ENCODE results near the gene DLG4. TPM values are rescaled to one million over a fixed set of nuclear protein-coding genes. Genes with fewer than 3 reads are reported as not detected.
A peak's percentile ranks its signal among the peaks of the same experiment; 100 is the strongest.
"Not testable (repeated sequence)": the region's sequence is repeated elsewhere in the genome, so short reads cannot be mapped to it uniquely, and the experiment has no call there.

Gene DLG4
- total RNA-seq, 1 donor from 2014 or later, result 7.8 TPM

GRCh38 chr17:7191069-7191468 lies 28.6 kb downstream of the DLG4 start:
- no peak for DNase-seq (ENCODE audit: low read depth)

GRCh38 chr17:7190276-7190917 lies 29.2 kb downstream of the DLG4 start:
- no peak overlapping the region for H3K4me3 ChIP-seq (ENCODE audit: low read depth, low read length)
- TF ChIP-seq CTCF (conservative IDR thresholded peaks at IDR 0.05; ENCODE audit: low read depth, low read length), result no peak
- no peak for DNase-seq (ENCODE audit: low read depth)

More at GRCh38 chr17:7191069-7191468, 28.6 kb downstream of the DLG4 start:
- H3K4me3 ChIP-seq (ENCODE audit: low read depth, low read length), result no peak overlapping the region
- no peak for TF ChIP-seq CTCF (conservative IDR thresholded peaks at IDR 0.05; ENCODE audit: low read depth, low read length)

- DNase-seq (ENCODE audit: low read depth), result no peak
- no peak overlapping the region for H3K4me3 ChIP-seq (ENCODE audit: low read depth, low read length)
- peak; percentile 39 for TF ChIP-seq CTCF (conservative IDR thresholded peaks at IDR 0.05; ENCODE audit: low read depth, low read length)
Observed at GRCh38 chr17:7186241-7186640, 33.4 kb downstream of the DLG4 start.

- no peak for DNase-seq (ENCODE audit: low read depth)
- TF ChIP-seq CTCF (conservative IDR thresholded peaks at IDR 0.05; ENCODE audit: low read depth, low read length), result no peak
- H3K4me3 ChIP-seq (ENCODE audit: low read depth, low read length), result no peak overlapping the region
Observed at GRCh38 chr17:7184647-7185046, 35.0 kb downstream of the DLG4 start.

- H3K4me3 ChIP-seq (ENCODE audit: low read depth, low read length), result no peak overlapping the region
- no peak for TF ChIP-seq CTCF (conservative IDR thresholded peaks at IDR 0.05; ENCODE audit: low read depth, low read length)
- peak; percentile 39 for DNase-seq (ENCODE audit: low read depth)
Observed at GRCh38 chr17:7184091-7184488, 35.5 kb downstream of the DLG4 start.

GRCh38 chr17:7183433-7184090 lies 36.1 kb downstream of the DLG4 start:
- H3K4me3 ChIP-seq (ENCODE audit: low read depth, low read length), result no peak overlapping the region
- DNase-seq (ENCODE audit: low read depth), result no peak
- TF ChIP-seq CTCF (conservative IDR thresholded peaks at IDR 0.05; ENCODE audit: low read depth, low read length), result no peak

- not testable (repeated sequence) for DNase-seq (ENCODE audit: low read depth); H3K4me3 ChIP-seq (ENCODE audit: low read depth, low read length)
Observed at GRCh38 chr17:7182101-7182500, 37.5 kb downstream of the DLG4 start.
